H9 (cell line): ENCODE results near the gene CCT7. TPM values are rescaled to one million over a fixed set of nuclear protein-coding genes. Genes with fewer than 3 reads are reported as not detected.

ENCODE experiments used
- DNase-seq: peaks from one replicate; pipeline ENCODE4 v3.0.0-alpha.2; 2017
- H2AFZ ChIP-seq: one replicate; pipeline ENCODE4 v1.6.1; 2013; ENCODE audit warnings: mild to moderate bottlenecking, low read length, control low read depth, moderate library complexity
- H2AK5ac ChIP-seq: 2 replicates; pipeline ENCODE4 v1.6.1; 2013; ENCODE audit warnings: low read length, control low read depth, mixed read lengths; ENCODE audit not compliant: insufficient read length
- H2BK120ac ChIP-seq: one replicate; pipeline ENCODE4 v1.6.1; 2013; ENCODE audit warnings: low read depth, mild to moderate bottlenecking, low read length, control low read depth, inconsistent platforms; ENCODE audit not compliant: poor library complexity, severe bottlenecking
- H2BK12ac ChIP-seq: 2 replicates; pipeline ENCODE4 v1.6.1; 2013; ENCODE audit warnings: low read length, control low read depth, mixed read lengths, low read depth; ENCODE audit not compliant: insufficient read length
- H2BK15ac ChIP-seq: 2 replicates; pipeline ENCODE4 v1.6.1; 2013; ENCODE audit warnings: low read depth, low read length, control low read depth
- H2BK20ac ChIP-seq: one replicate; pipeline ENCODE4 v1.6.1; 2013; ENCODE audit warnings: low read depth, mild to moderate bottlenecking, low read length, control low read depth, inconsistent platforms; ENCODE audit not compliant: poor library complexity, severe bottlenecking
- H2BK5ac ChIP-seq: 2 replicates; pipeline ENCODE4 v1.6.1; 2013; ENCODE audit warnings: low read length, control low read depth, mixed read lengths; ENCODE audit not compliant: insufficient read length
- H3K14ac ChIP-seq: 2 replicates; pipeline ENCODE4 v1.6.1; 2013; ENCODE audit warnings: low read length, control low read depth; ENCODE audit not compliant: insufficient read depth
- H3K18ac ChIP-seq: 2 replicates; pipeline ENCODE4 v1.6.1; 2013; ENCODE audit warnings: low read depth, mild to moderate bottlenecking, mixed read lengths, low read length, control low read depth; ENCODE audit not compliant: insufficient read length
- H3K23ac ChIP-seq: 2 replicates; pipeline ENCODE4 v1.6.1; 2013; ENCODE audit warnings: low read length, control low read depth, mixed read lengths, low read depth; ENCODE audit not compliant: insufficient read length
- H3K23me2 ChIP-seq: 2 replicates; pipeline ENCODE4 v1.6.1; 2013; ENCODE audit warnings: low read depth, mild to moderate bottlenecking, mixed read lengths, low read length, control low read depth; ENCODE audit not compliant: insufficient read length, poor library complexity, severe bottlenecking
- H3K27ac ChIP-seq: 2 replicates; pipeline ENCODE4 v1.5.1; 2013; ENCODE audit warnings: low read length, control low read depth, mixed read lengths, low read depth; ENCODE audit not compliant: insufficient read length
- H3K27me3 ChIP-seq: 2 replicates; pipeline ENCODE4 v1.6.1; 2013; ENCODE audit warnings: low read length, control low read depth, inconsistent platforms; ENCODE audit not compliant: insufficient read depth
- H3K4ac ChIP-seq: 2 replicates; pipeline ENCODE4 v1.6.1; 2013; ENCODE audit warnings: low read depth, mild to moderate bottlenecking, control low read depth, inconsistent platforms, low read length, moderate library complexity
- H3K4me1 ChIP-seq: 2 replicates; pipeline ENCODE4 v1.6.1; 2013; ENCODE audit warnings: low read length, control low read depth, inconsistent platforms; ENCODE audit not compliant: insufficient read depth
- H3K4me2 ChIP-seq: 2 replicates; pipeline ENCODE4 v1.6.1; 2013; ENCODE audit warnings: low read length, control low read depth, mixed read lengths; ENCODE audit not compliant: insufficient read length, insufficient read depth
- H3K56ac ChIP-seq: 2 replicates; pipeline ENCODE4 v1.6.1; 2013; ENCODE audit warnings: low read depth, mild to moderate bottlenecking, mixed read lengths, low read length, control low read depth; ENCODE audit not compliant: insufficient read length
- H3K79me1 ChIP-seq: 2 replicates; pipeline ENCODE4 v1.6.1; 2013; ENCODE audit warnings: low read depth, mild to moderate bottlenecking, moderate library complexity, low read length, control low read depth, inconsistent platforms; ENCODE audit not compliant: insufficient read depth, poor library complexity, severe bottlenecking
- H3K79me2 ChIP-seq: 2 replicates; pipeline ENCODE4 v1.6.1; 2013; ENCODE audit warnings: low read length, control low read depth, inconsistent platforms; ENCODE audit not compliant: insufficient read depth
- H3K9ac ChIP-seq: 2 replicates; pipeline ENCODE4 v1.6.1; 2013; ENCODE audit warnings: low read length, control low read depth, mixed read lengths; ENCODE audit not compliant: insufficient read length; ENCODE audit errors: extremely low read depth
- H3K9me3 ChIP-seq: one replicate; pipeline ENCODE4 v1.6.1; 2013; ENCODE audit warnings: low read depth, low read length, inconsistent platforms; ENCODE audit not compliant: control insufficient read depth
- H3T11ph ChIP-seq: one replicate; pipeline ENCODE4 v1.6.1; 2013; ENCODE audit warnings: mild to moderate bottlenecking, low read length, control low read depth, inconsistent platforms
- H4K20me1 ChIP-seq: one replicate; pipeline ENCODE4 v1.6.1; 2013; ENCODE audit not compliant: control insufficient read depth, insufficient read length, insufficient read depth
- H4K5ac ChIP-seq: 2 replicates; pipeline ENCODE4 v1.6.1; 2013; ENCODE audit warnings: low read depth, mild to moderate bottlenecking, mixed read lengths, low read length, control low read depth; ENCODE audit not compliant: insufficient read length
- H4K8ac ChIP-seq: replicated peaks from 2 replicates; pipeline ENCODE4 v1.6.1; 2013; ENCODE audit warnings: low read length, control low read depth, mixed read lengths, low read depth; ENCODE audit not compliant: insufficient read length
- H4K91ac ChIP-seq: 2 replicates; pipeline ENCODE4 v1.6.1; 2013; ENCODE audit warnings: low read depth, mild to moderate bottlenecking, moderate library complexity, mixed read lengths, low read length, control low read depth; ENCODE audit not compliant: insufficient read length
- H3K27ac Mint-ChIP-seq, 3 experiments: 2 replicates in 2 of 3; 3 replicates in 1 of 3; pipeline ENCODE4 v1.8.0; 2020 to 2021; ENCODE audit warnings: mixed read lengths in 3 of 3, mild to moderate bottlenecking in 1 of 3, moderate library complexity in 1 of 3
- H3K27me3 Mint-ChIP-seq: 2 replicates; pipeline ENCODE4 v1.8.0; 2021; ENCODE audit warnings: low read depth, mild to moderate bottlenecking, moderate library complexity, mixed read lengths
- H3K36me3 Mint-ChIP-seq, 3 experiments: 2 replicates in 2 of 3; 3 replicates in 1 of 3; pipeline ENCODE4 v1.8.0; 2020 to 2021; ENCODE audit warnings: low read depth in 3 of 3, mixed read lengths in 3 of 3; ENCODE audit not compliant: insufficient read depth in 1 of 3
- H3K4me1 Mint-ChIP-seq, 2 experiments: 2 replicates each; pipeline ENCODE4 v1.8.0; 2020; ENCODE audit warnings: mixed read lengths in 2 of 2
- H3K4me3 Mint-ChIP-seq, 2 experiments: 2 replicates in 1 of 2; 3 replicates in 1 of 2; pipeline ENCODE4 v1.8.0; 2020 to 2021; ENCODE audit warnings: mild to moderate bottlenecking in 2 of 2, mixed read lengths in 2 of 2, moderate library complexity in 1 of 2
- H3K9me3 Mint-ChIP-seq, 2 experiments: 2 replicates in 1 of 2; 3 replicates in 1 of 2; pipeline ENCODE4 v1.8.0; 2020; ENCODE audit warnings: mild to moderate bottlenecking in 2 of 2, mixed read lengths in 2 of 2, moderate library complexity in 1 of 2
- WGBS: extraction: QIAGEN DNeasy Blood & Tissue Kit; methylation state at CpG from one replicate; pipeline ENCODE4 v1.1.7; 2013; ENCODE audit warnings: missing lambda C conversion rate, low lambda C conversion rate, mixed read lengths; ENCODE audit not compliant: insufficient read length; ENCODE audit errors: extremely low coverage; 5-methylcytosine and 5-hydroxymethylcytosine counted together
- total RNA-seq: library from RNA; stranded (reverse); gene quantifications from 2 replicates; pipeline ENCODE4 v1.2.1, GENCODE V29; 2021
- TF ChIP-seq, protein P1 (sequence below): fragments of 200-600 bp; sonication (generic); conservative IDR thresholded peaks from 3 replicates; pipeline ENCODE4 v1.8.0; 2021; ENCODE audit warnings: antibody characterized with exemption, mild to moderate bottlenecking

The CCT7 gene
- total RNA-seq, 1 experiment from 2014 or later, result 500 TPM

GRCh38 chr2:73292906-73293533 is 58.9 kb downstream of the CCT7 start:
- Histone ChIP-seq H4K20me1 (no peaks in the 10 kb centered on the region), H3K23me2 (peaks cover 17% of the 10 kb centered on the region), H3K79me1 (no peaks in the 10 kb centered on the region), H3K4ac (no peak overlapping the region), H2AK5ac (no peak overlapping the region), H4K91ac (no peak overlapping the region), H4K5ac (no peak overlapping the region), H2BK20ac (no peak overlapping the region), H2BK120ac (no peak overlapping the region), H3K14ac (peak overlapping the region; percentile 2), H2BK5ac (no peak overlapping the region), H2BK15ac (no peak overlapping the region), H3K9me3 (no peaks in the 10 kb centered on the region), H3K9ac (no peak overlapping the region), H3K79me2 (no peaks in the 10 kb centered on the region), H3K18ac (peak overlapping the region; percentile 7), H3T11ph (no peak overlapping the region), H3K23ac (no peak overlapping the region), H3K27me3 (peaks cover 35% of the 10 kb centered on the region), H4K8ac (no peak overlapping the region), H3K4me2 (peak overlapping the region; percentile 63), H2BK12ac (no peak overlapping the region), H3K56ac (no peak overlapping the region), H3K4me1 (no peaks in the 10 kb centered on the region), H2AFZ (no peak overlapping the region), H3K27ac (no peak overlapping the region)
- peak overlapping the region; percentile 67 to 80 for H3K4me3 Mint-ChIP-seq
- no peak overlapping the region for H3K27ac Mint-ChIP-seq
- H3K36me3 Mint-ChIP-seq, result no peaks in the 10 kb centered on the region; a peak in 1 of 7 replicates
- WGBS, result no CpG with 5 or more reads among the region's 64 CpGs
- H3K4me1 Mint-ChIP-seq, result peaks cover 10 to 20% of the 10 kb centered on the region in 2 experiments
- H3K9me3 Mint-ChIP-seq, result peaks cover 0 to 2% of the 10 kb centered on the region in 2 experiments; a peak in 2 of 5 replicates
- no peak for DNase-seq
- H3K27me3 Mint-ChIP-seq, result peaks cover 97% of the 10 kb centered on the region
- TF ChIP-seq, protein P1, sequence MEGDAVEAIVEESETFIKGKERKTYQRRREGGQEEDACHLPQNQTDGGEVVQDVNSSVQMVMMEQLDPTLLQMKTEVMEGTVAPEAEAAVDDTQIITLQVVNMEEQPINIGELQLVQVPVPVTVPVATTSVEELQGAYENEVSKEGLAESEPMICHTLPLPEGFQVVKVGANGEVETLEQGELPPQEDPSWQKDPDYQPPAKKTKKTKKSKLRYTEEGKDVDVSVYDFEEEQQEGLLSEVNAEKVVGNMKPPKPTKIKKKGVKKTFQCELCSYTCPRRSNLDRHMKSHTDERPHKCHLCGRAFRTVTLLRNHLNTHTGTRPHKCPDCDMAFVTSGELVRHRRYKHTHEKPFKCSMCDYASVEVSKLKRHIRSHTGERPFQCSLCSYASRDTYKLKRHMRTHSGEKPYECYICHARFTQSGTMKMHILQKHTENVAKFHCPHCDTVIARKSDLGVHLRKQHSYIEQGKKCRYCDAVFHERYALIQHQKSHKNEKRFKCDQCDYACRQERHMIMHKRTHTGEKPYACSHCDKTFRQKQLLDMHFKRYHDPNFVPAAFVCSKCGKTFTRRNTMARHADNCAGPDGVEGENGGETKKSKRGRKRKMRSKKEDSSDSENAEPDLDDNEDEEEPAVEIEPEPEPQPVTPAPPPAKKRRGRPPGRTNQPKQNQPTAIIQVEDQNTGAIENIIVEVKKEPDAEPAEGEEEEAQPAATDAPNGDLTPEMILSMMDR, result no peak
